GM19240 (cell line): ENCODE data around the gene DYNLL1.
"Not testable (repeated sequence)": the region's sequence is repeated elsewhere in the genome, so short reads cannot be mapped to it uniquely, and the experiment has no call there.

Source experiments
- DNase-seq: peaks from one replicate; pipeline ENCODE4 v3.0.0; 2011; ENCODE audit warnings: low spot score; ENCODE audit not compliant: insufficient read length

DYNLL1 gene

GRCh38 chr12:120473807-120474615 lies 21.9 kb upstream of the DYNLL1 start:
- no peak for DNase-seq

GRCh38 chr12:120474616-120474960 lies 21.3 kb upstream of the DYNLL1 start:
- no peak for DNase-seq

- DNase-seq, result no peak
Observed at GRCh38 chr12:120475643-120476042, 20.3 kb upstream of the DYNLL1 start.

GRCh38 chr12:120479458-120479857 lies 16.5 kb upstream of the DYNLL1 start:
- no peak for DNase-seq

- no peak for DNase-seq
Observed at GRCh38 chr12:120480211-120480610, 15.7 kb upstream of the DYNLL1 start.

- no peak for DNase-seq
Observed at GRCh38 chr12:120481022-120481767, 14.7 kb upstream of the DYNLL1 start.

- DNase-seq, result no peak
Observed at GRCh38 chr12:120483621-120484020, 12.3 kb upstream of the DYNLL1 start.

- DNase-seq, result no peak
Observed at GRCh38 chr12:120485961-120486881, 9.7 kb upstream of the DYNLL1 start.

- DNase-seq, result not testable (repeated sequence)
Observed at GRCh38 chr12:120487552-120487951, 8.4 kb upstream of the DYNLL1 start.

GRCh38 chr12:120488057-120488640 lies 7.8 kb upstream of the DYNLL1 start:
- no peak for DNase-seq

GRCh38 chr12:120489018-120489417 lies 6.9 kb upstream of the DYNLL1 start:
- no peak for DNase-seq

- no peak for DNase-seq
Observed at GRCh38 chr12:120490325-120490724, 5.6 kb upstream of the DYNLL1 start.

GRCh38 chr12:120490833-120491512 lies 4.9 kb upstream of the DYNLL1 start:
- DNase-seq, result no peak

- DNase-seq, result no peak
Observed at GRCh38 chr12:120495186-120495730, 655 bp upstream of the DYNLL1 start.

- no peak for DNase-seq
Observed at GRCh38 chr12:120496413-120497340, 764 bp downstream of the DYNLL1 start.

- no peak for DNase-seq
Observed at GRCh38 chr12:120497524-120498150, 1.7 kb downstream of the DYNLL1 start.

- DNase-seq, result no peak
Observed at GRCh38 chr12:120498870-120499515, 3.1 kb downstream of the DYNLL1 start.

- DNase-seq, result no peak
Observed at GRCh38 chr12:120500581-120500980, 4.7 kb downstream of the DYNLL1 start.
